ENCODE data around the gene ZNF561.
"Not testable (repeated sequence)": the region's sequence is repeated elsewhere in the genome, so short reads cannot be mapped to it uniquely, and the experiment has no call there.

ZNF561 gene

DNA sequence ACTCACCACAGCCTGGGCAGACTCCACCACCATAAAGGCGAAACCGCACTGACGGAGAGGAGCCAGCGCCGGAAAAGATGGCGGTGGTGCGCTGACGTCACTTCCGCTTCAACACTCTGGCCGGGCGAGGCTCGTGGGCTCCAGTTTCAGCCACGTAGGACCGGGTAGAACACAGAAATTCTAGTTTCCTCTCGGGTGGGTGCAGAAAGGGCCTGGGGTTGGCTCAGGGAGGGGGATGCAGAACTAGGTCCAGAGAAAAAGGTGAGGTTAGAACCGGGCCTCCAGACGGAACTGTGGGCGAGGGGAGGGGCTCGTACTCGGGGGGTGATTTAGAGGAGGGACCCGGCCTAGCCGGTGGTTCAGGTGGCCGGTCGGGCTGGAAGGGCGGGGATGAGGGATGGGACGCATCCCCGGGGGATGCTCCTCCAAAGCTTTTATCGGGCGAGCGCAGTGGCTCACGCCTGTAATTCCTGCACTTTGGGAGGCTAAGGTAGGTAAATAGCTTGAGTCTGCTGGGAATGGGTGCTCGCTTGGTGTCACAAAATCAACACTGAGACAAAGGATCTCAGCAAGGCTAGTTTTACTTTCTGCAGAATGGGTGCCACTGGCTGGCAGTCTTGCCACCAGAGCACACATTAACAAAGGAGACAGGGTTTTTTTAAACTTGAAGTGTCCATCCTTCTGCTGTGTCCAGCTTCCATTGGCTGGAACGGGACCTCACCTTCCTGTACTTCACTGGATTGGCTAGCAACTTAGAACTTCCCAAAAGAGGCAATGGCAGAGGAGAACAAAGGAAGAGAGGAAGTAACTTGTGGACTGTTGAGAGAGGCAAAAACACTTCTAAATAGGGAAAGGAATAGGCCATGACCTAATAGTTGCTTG, at the start of gene ZNF561:
Gene ZNF561 (minus strand): TSS at position 77 of the 882 bp plus-strand sequence. CDS start 1,776 bp downstream, outside the sequence.
- DNase-seq (ENCODE audit: low read depth), result peak; percentile 90
- H3K4me3 ChIP-seq (ENCODE audit: control insufficient read depth, low read depth, low read length), result peak within 1 kb of the TSS; percentile 81
- TF ChIP-seq, protein P1, sequence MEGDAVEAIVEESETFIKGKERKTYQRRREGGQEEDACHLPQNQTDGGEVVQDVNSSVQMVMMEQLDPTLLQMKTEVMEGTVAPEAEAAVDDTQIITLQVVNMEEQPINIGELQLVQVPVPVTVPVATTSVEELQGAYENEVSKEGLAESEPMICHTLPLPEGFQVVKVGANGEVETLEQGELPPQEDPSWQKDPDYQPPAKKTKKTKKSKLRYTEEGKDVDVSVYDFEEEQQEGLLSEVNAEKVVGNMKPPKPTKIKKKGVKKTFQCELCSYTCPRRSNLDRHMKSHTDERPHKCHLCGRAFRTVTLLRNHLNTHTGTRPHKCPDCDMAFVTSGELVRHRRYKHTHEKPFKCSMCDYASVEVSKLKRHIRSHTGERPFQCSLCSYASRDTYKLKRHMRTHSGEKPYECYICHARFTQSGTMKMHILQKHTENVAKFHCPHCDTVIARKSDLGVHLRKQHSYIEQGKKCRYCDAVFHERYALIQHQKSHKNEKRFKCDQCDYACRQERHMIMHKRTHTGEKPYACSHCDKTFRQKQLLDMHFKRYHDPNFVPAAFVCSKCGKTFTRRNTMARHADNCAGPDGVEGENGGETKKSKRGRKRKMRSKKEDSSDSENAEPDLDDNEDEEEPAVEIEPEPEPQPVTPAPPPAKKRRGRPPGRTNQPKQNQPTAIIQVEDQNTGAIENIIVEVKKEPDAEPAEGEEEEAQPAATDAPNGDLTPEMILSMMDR (conservative IDR thresholded peaks at IDR 0.05; ENCODE audit: control insufficient read depth, insufficient read depth, low read depth, low read length), result no peak

DNA sequence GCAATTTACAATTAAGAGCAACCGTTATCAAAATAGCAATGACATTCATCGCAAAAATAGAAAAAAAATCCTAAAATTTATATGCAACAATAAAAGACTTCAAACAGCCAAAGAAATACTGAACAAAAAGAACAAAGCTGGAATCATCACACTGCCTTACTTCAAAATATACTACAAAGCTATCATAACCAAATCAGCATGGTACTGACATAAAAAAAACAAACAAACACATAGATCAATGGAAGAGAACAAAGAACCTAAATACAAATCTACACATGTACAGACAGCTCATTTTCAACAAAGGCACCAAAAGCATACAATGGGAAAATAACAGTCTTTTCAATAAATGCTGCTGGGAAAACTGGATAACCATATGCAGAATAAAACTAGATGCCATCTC, 47.5 kb upstream of the ZNF561 start:
- H3K4me3 ChIP-seq (ENCODE audit: control insufficient read depth, low read depth, low read length), result no peak overlapping the region
- DNase-seq (ENCODE audit: low read depth), result no peak
- TF ChIP-seq, protein P1 (conservative IDR thresholded peaks at IDR 0.05; ENCODE audit: control insufficient read depth, insufficient read depth, low read depth, low read length), result no peak

GRCh38 chr19:9667898-9668297, 46.9 kb upstream of the ZNF561 start:
- DNase-seq (ENCODE audit: low read depth), result no peak

GRCh38 chr19:9658769-9659168, 37.7 kb upstream of the ZNF561 start:
- no peak overlapping the region for H3K4me3 ChIP-seq (ENCODE audit: control insufficient read depth, low read depth, low read length)
- no peak for DNase-seq (ENCODE audit: low read depth)
- TF ChIP-seq, protein P1 (conservative IDR thresholded peaks at IDR 0.05; ENCODE audit: control insufficient read depth, insufficient read depth, low read depth, low read length), result no peak

More at GRCh38 chr19:9667898-9668297, 46.9 kb upstream of the ZNF561 start:
- TF ChIP-seq, protein P1 (conservative IDR thresholded peaks at IDR 0.05; ENCODE audit: control insufficient read depth, insufficient read depth, low read depth, low read length), result no peak
- H3K4me3 ChIP-seq (ENCODE audit: control insufficient read depth, low read depth, low read length), result no peak overlapping the region

- H3K4me3 ChIP-seq (ENCODE audit: control insufficient read depth, low read depth, low read length); DNase-seq (ENCODE audit: low read depth): not testable (repeated sequence)
These were observed 32.1 kb upstream of the ZNF561 start for GRCh38 chr19:9653066-9653555.

- not testable (repeated sequence) for H3K4me3 ChIP-seq (ENCODE audit: control insufficient read depth, low read depth, low read length); DNase-seq (ENCODE audit: low read depth)
These were observed 30.4 kb upstream of the ZNF561 start for GRCh38 chr19:9651464-9651863.

GRCh38 chr19:9650345-9650744, 29.3 kb upstream of the ZNF561 start:
- TF ChIP-seq, protein P1 (conservative IDR thresholded peaks at IDR 0.05; ENCODE audit: control insufficient read depth, insufficient read depth, low read depth, low read length), result no peak
- H3K4me3 ChIP-seq (ENCODE audit: control insufficient read depth, low read depth, low read length), result no peak overlapping the region
- DNase-seq (ENCODE audit: low read depth), result no peak
